ENCODE data around the gene KIRREL3.

- TF ChIP-seq TCF12 (IDR thresholded peaks at IDR 0.05) (no peak), CTCF (IDR thresholded peaks at IDR 0.05) (no peak), EZH2phosphoT487 (IDR thresholded peaks at IDR 0.05; ENCODE audit: borderline replicate concordance, low read depth) (no peak), FOSL2 (IDR thresholded peaks at IDR 0.05; ENCODE audit: borderline replicate concordance, low read depth) (no peak), USF2 (IDR thresholded peaks at IDR 0.05; ENCODE audit: borderline replicate concordance, low read depth, low read length) (no peak), RAD21 (IDR thresholded peaks at IDR 0.05; ENCODE audit: low read length) (no peak)
Measured at GRCh38 chr11:126751242-126751641, 249.3 kb downstream of the KIRREL3 start.

Data from SK-N-SH (cell line).